ENCODE data around the gene RNF138. TPM values are rescaled to one million over a fixed set of nuclear protein-coding genes. Genes with fewer than 3 reads are reported as not detected.

RNF138 gene
- total and polyA plus RNA-seq, 10 of the 15 experiments (the other 5 are each of a cell fraction or from before 2014, with no cell fraction given) = 24.2 to 75.2 (median 40.1) TPM

GRCh38 chr18:32126538-32126937 lies 34.9 kb downstream of the RNF138 start:
- no peak for FAIRE-seq
- CTCF ChIA-PET = interaction anchor here (0.6 kb wide), 1 partner anchor 37 kb away, joined by 3 read pairs; no protein-coding TSS in a partner anchor
- no peaks in the 10 kb centered on the region for H4K20me1 ChIP-seq (ENCODE audit: control insufficient read depth, insufficient read depth)
- no peak for TF ChIP-seq HDGF (IDR thresholded peaks at IDR 0.05)
- no peak for TF ChIP-seq SMARCA5 (IDR thresholded peaks at IDR 0.05)
- TF ChIP-seq YY1 (IDR thresholded peaks at IDR 0.05; ENCODE audit: low read depth, low read length) = no peak
- no peak for TF ChIP-seq STAT3 (IDR thresholded peaks at IDR 0.05; ENCODE audit: low read depth, low read length)
- no peak for TF ChIP-seq NFIC (IDR thresholded peaks at IDR 0.05; ENCODE audit: low read depth, low read length)
- no peak for TF ChIP-seq ZNF384 (IDR thresholded peaks at IDR 0.05; ENCODE audit: borderline replicate concordance, low read depth, low read length)
- no peak for TF ChIP-seq MEF2B (IDR thresholded peaks at IDR 0.05; ENCODE audit: partially characterized antibody, poor library complexity, severe bottlenecking)
- no peak for TF ChIP-seq HDAC6 (IDR thresholded peaks at IDR 0.05; ENCODE audit: unreplicated experiment)
- TF ChIP-seq RFX5 (IDR thresholded peaks at IDR 0.05; ENCODE audit: low read depth, low read length) = no peak
- no peak for TF ChIP-seq SMAD5 (IDR thresholded peaks at IDR 0.05; ENCODE audit: low read depth)
- no peak for TF ChIP-seq REST (IDR thresholded peaks at IDR 0.05; ENCODE audit: low read depth, low read length)
- TF ChIP-seq POU2F2 (IDR thresholded peaks at IDR 0.05; ENCODE audit: borderline replicate concordance, low read depth, low read length) = no peak
- TF ChIP-seq ZNF622 (IDR thresholded peaks at IDR 0.05) = no peak
- no peak for TF ChIP-seq PRDM15 (CRISPR knock-in tag; IDR thresholded peaks at IDR 0.05)

More at GRCh38 chr18:32126538-32126937, 34.9 kb downstream of the RNF138 start:
- ChIA-PET SMC1A (ENCODE audit: uncharacterized antibody, unreplicated experiment) (interaction anchor here (0.7 to 1.6 kb wide), 2 partner anchors 10 to 31 kb away, joined by 3 read pairs; no protein-coding TSS in a partner anchor), RAD21 (ENCODE audit: unreplicated experiment) (no interaction called here), POLR2A (no interaction called here)
- no TSS peak for BruUV-seq (replicated peaks)
- no peak overlapping the region for H2AFZ ChIP-seq (ENCODE audit: control insufficient read depth, low read depth, low read length)
- in situ Hi-C loops (cut with MboI) = no loop called here
- no peak overlapping the region for H3K4me3 ChIP-seq
- H3K4me2 ChIP-seq (ENCODE audit: control insufficient read depth, insufficient read depth) = no peak overlapping the region
- H3K9me3 ChIP-seq (replicated peaks; ENCODE audit: control insufficient read depth, insufficient read depth, low read length) = no peaks in the 10 kb centered on the region
- H3K9ac ChIP-seq (ENCODE audit: control insufficient read depth, insufficient read depth, low read length) = no peak overlapping the region
- intact Hi-C loops (cut with micrococcal nuclease; ENCODE audit: unreplicated experiment) = no loop called here
- no peaks in the 10 kb centered on the region for H3K4me1 ChIP-seq (ENCODE audit: control insufficient read depth, insufficient read depth, low read length)
- no peaks in the 10 kb centered on the region for H3K79me2 ChIP-seq (ENCODE audit: control insufficient read depth, insufficient read depth, low read length)
- H3K36me3 ChIP-seq (ENCODE audit: control insufficient read depth in 2 of 2, insufficient read depth in 2 of 2, low read length in 1 of 2) = peaks cover 2 to 22% of the 10 kb centered on the region in 2 experiments; a peak in 3 of 4 replicates
- no peak for ATAC-seq
- WGBS (ENCODE audit: insufficient coverage, insufficient replicate concordance, low lambda C conversion rate, missing lambda C conversion rate) = 97% methylated on average over 3 of the region's 3 CpGs
- H3K27me3 ChIP-seq (replicated peaks in 1 of 2; ENCODE audit: control insufficient read depth in 2 of 2, insufficient read depth in 2 of 2, low read length in 1 of 2) = no peaks in the 10 kb centered on the region
- no peak for DNase-seq (ENCODE audit: low read depth, low spot score)
- H3K27ac ChIP-seq (ENCODE audit: control insufficient read depth, insufficient read depth) = no peak overlapping the region
